K562 (cell line): ENCODE data around the gene MAP4K4. TPM values are rescaled to one million over a fixed set of nuclear protein-coding genes. Genes with fewer than 3 reads are reported as not detected.

Source experiments
- ATAC-seq: fragments of 200-7000 bp; cut with Tn5 transposase; 3 replicates; pipeline ENCODE4 v1.9.1; 2020; ENCODE audit warnings: moderate library complexity
- BruUV-seq: library from RNA; stranded (reverse); fragments of 400-500 nt; replicated peaks from 2 replicates; lab custom pipeline; 2021; lab: Mats Ljungman, UMichigan
- CTCF ChIA-PET: fragments of 300-600 bp; formaldehyde crosslinking; extraction: SDS; loops from one replicate; lab custom pipeline; 2021; ENCODE audit warnings: low intra/inter-chr PET ratio; lab: Yijun Ruan, JAX
- POLR2A ChIA-PET: fragments of 300-600, 350-650 bp; sonication (Branson Sonifier 250); formaldehyde crosslinking; extraction: SDS; loops from one replicate; lab custom pipeline; 2021; ENCODE audit warnings: antibody characterized with exemption, inconsistent platforms; lab: Yijun Ruan, JAX
- DNase-seq, 4 experiments: peaks; one replicate each; pipeline versions ENCODE4 v3.0.0 to v3.0.0-alpha.2; 2011 to 2018; ENCODE audit warnings: low spot score in 3 of 4, mixed read lengths in 3 of 4; ENCODE audit errors: extremely low read depth in 1 of 4
- FAIRE-seq: peaks from 2 replicates; lab custom pipeline; 2011; peaks lifted over from hg19 to GRCh38; lab: Jason Lieb, UNC
- H2AFZ ChIP-seq: 2 replicates; pipeline ENCODE4 v1.6.0; 2011; ENCODE audit warnings: low read depth, low read length, control low read depth, inconsistent platforms
- H3K27ac ChIP-seq: fragments of 200-600 bp; 3 replicates; pipeline ENCODE4 v1.8.0; 2011; ENCODE audit warnings: low read depth, mild to moderate bottlenecking, control low read depth, inconsistent platforms, low read length, moderate library complexity, mixed read lengths; ENCODE audit errors: extremely low read depth
- H3K27me3 ChIP-seq, 2 experiments: fragments of 300-600 bp in 1 of 2; 2 replicates in 1 of 2; 3 replicates in 1 of 2; pipeline versions ENCODE4 v1.6.0 to v1.8.0; 2011; ENCODE audit warnings: inconsistent platforms in 2 of 2, low read length in 2 of 2, mild to moderate bottlenecking in 1 of 2, mixed read lengths in 1 of 2, moderate library complexity in 1 of 2; ENCODE audit not compliant: control insufficient read depth in 2 of 2, insufficient read depth in 2 of 2
- H3K36me3 ChIP-seq: fragments of 300-600 bp; 3 replicates; pipeline ENCODE4 v1.8.0; 2011; ENCODE audit warnings: mild to moderate bottlenecking, low read length, inconsistent platforms; ENCODE audit not compliant: control insufficient read depth, insufficient read depth
- H3K4me1 ChIP-seq, 2 experiments: fragments of 200-600 bp in 1 of 2; replicated peaks in 1 of 2; 2 replicates in 1 of 2; 3 replicates in 1 of 2; pipeline versions ENCODE4 v1.5.1 to v1.8.0; 2011; ENCODE audit warnings: inconsistent platforms in 2 of 2, low read length in 2 of 2, mild to moderate bottlenecking in 1 of 2, mixed read lengths in 1 of 2, moderate library complexity in 1 of 2; ENCODE audit not compliant: control insufficient read depth in 2 of 2, insufficient read depth in 2 of 2
- H3K4me2 ChIP-seq: 2 replicates; pipeline ENCODE4 v1.6.1; 2011; ENCODE audit warnings: low read length, control low read depth, inconsistent platforms, mixed read lengths; ENCODE audit not compliant: insufficient read depth
- H3K4me3 ChIP-seq: fragments of 200-600 bp; sonication (generic), shearing (Covaris generic); 2 replicates; pipeline ENCODE4 v1.5.1; 2016; ENCODE audit warnings: control low read depth, inconsistent platforms
- H3K79me2 ChIP-seq: fragments of 200-600 bp; 3 replicates; pipeline ENCODE4 v1.8.0; 2011; ENCODE audit warnings: low read length, inconsistent platforms; ENCODE audit not compliant: control insufficient read depth, insufficient read depth
- H3K9ac ChIP-seq, 2 experiments: 2 replicates each; pipeline versions ENCODE4 v1.6.0 to v1.6.1; 2011; ENCODE audit warnings: low read depth in 2 of 2, low read length in 2 of 2, control low read depth in 1 of 2, inconsistent platforms in 1 of 2, mild to moderate bottlenecking in 1 of 2, mixed read lengths in 1 of 2; ENCODE audit not compliant: insufficient read depth in 1 of 2
- H3K9me1 ChIP-seq: one replicate; pipeline ENCODE4 v1.6.0; 2011; ENCODE audit warnings: inconsistent platforms, mild to moderate bottlenecking, low read length, moderate library complexity; ENCODE audit not compliant: control insufficient read depth, insufficient read depth
- H3K9me3 ChIP-seq: replicated peaks from 2 replicates; pipeline ENCODE4 v1.5.1; 2011; ENCODE audit warnings: low read depth, low read length, inconsistent platforms; ENCODE audit not compliant: control insufficient read depth, insufficient read depth
- H4K20me1 ChIP-seq: replicated peaks from 2 replicates; pipeline ENCODE4 v1.6.1; 2011; ENCODE audit warnings: low read length, inconsistent platforms, mixed read lengths; ENCODE audit not compliant: control insufficient read depth, insufficient read depth
- BRD4 ChIP-seq: fragments of 200-600 bp; sonication (generic); IDR thresholded peaks from 2 replicates; pipeline ENCODE4 v1.6.1; 2017; ENCODE audit warnings: inconsistent platforms
- ELF4 ChIP-seq: fragments of 450-650 bp; formaldehyde crosslinking; IDR thresholded peaks from 2 replicates; pipeline ENCODE4 v1.4.0; 2022; ENCODE audit warnings: missing genetic modification characterization
- NFATC3 ChIP-seq: fragments of 450-650 bp; IDR thresholded peaks from 2 replicates; pipeline ENCODE4 v1.6.1; 2017; ENCODE audit warnings: mild to moderate bottlenecking
- NFRKB ChIP-seq: fragments of 450-650 bp; IDR thresholded peaks from 2 replicates; pipeline ENCODE4 v1.6.1; 2016; ENCODE audit warnings: low read depth
- NFXL1 ChIP-seq: fragments of 450-650 bp; formaldehyde crosslinking; IDR thresholded peaks from 2 replicates; pipeline ENCODE4 v1.4.0; 2021; ENCODE audit warnings: mild to moderate bottlenecking
- ZNF77 ChIP-seq: fragments of 250-450 bp; sonication (Bioruptor Pico); IDR thresholded peaks from 2 replicates; pipeline ENCODE4 v1.5.0; 2020
- ZSCAN29 ChIP-seq: fragments of 450-650 bp; IDR thresholded peaks from 2 replicates; pipeline ENCODE4 v1.6.1; 2017
- WGBS: fragments of 100-300 bp; shearing (Covaris generic); methylation state at CpG from one replicate; pipeline ENCODE4 v1.1.6; 2016; ENCODE audit warnings: low coverage, mixed read lengths; ENCODE audit not compliant: insufficient coverage; ENCODE audit errors: missing lambda C conversion rate; 5-methylcytosine and 5-hydroxymethylcytosine counted together
- in situ Hi-C: fragments of 300-500 bp; cut with MboI; formaldehyde crosslinking; loops from 4 replicates; pipeline ENCODE4 v1.15.0; 2018; ENCODE audit warnings: inconsistent platforms, mixed read lengths
- intact Hi-C: fragments of 100-400 bp; cut with micrococcal nuclease; formaldehyde crosslinking; loops from 2 replicates; pipeline ENCODE4 v1.14.2; 2022
- polyA plus RNA-seq, 8 experiments: library from polyadenylated mRNA; depleted of rRNA in 4 of 8; stranded (reverse) in 5 of 8; unstranded in 3 of 8; fragments of >200 nt; fragmentation: Nextera tagmentation in 2 of 8; fragmentation: Illumina TruSeq in 1 of 8; extraction: Ambion mirVana in 2 of 8; extraction: Trizol in 1 of 8; gene quantifications; 2 replicates each; pipeline versions ENCODE4 v1.2.1 to v1.2.3, GENCODE V29; 2011 to 2014; ENCODE audit warnings: inconsistent platforms in 1 of 8, missing spikeins in 1 of 8
- total RNA-seq, 7 experiments: library from RNA; depleted of rRNA in 6 of 7; stranded (reverse); fragments of >200 nt in 6 of 7; fragmentation: Illumina TruSeq in 2 of 7; extraction: Trizol in 2 of 7; gene quantifications; 2 replicates each; pipeline versions ENCODE4 v1.2.1 to v1.2.3, GENCODE V29; 2011 to 2021; ENCODE audit warnings: low replicate concordance in 1 of 7
- TF ChIP-seq, protein P1 (sequence below): fragments of 450-650 bp; formaldehyde crosslinking; IDR thresholded peaks from 2 replicates; pipeline ENCODE4 v1.4.0; 2020; ENCODE audit warnings: mild to moderate bottlenecking, moderate library complexity
- TF ChIP-seq, protein P2 (sequence below), 2 experiments: fragments of 150-350 bp in 1 of 2; IDR thresholded peaks; 2 replicates each; pipeline ENCODE4 v1.6.1; 2012 to 2016; ENCODE audit warnings: low read depth in 2 of 2, low read length in 2 of 2, mild to moderate bottlenecking in 1 of 2, moderate library complexity in 1 of 2
- TF ChIP-seq, protein P3 (sequence below): fragments of 450-650 bp; formaldehyde crosslinking; IDR thresholded peaks from 2 replicates; pipeline ENCODE4 v1.4.0; 2022; ENCODE audit warnings: missing genetic modification characterization

Gene MAP4K4
- total and polyA plus RNA-seq, 9 of the 15 experiments (the other 6 are each of a cell fraction or from before 2014, with no cell fraction given), result 7.6 to 76.4 (median 50.6) TPM

DNA sequence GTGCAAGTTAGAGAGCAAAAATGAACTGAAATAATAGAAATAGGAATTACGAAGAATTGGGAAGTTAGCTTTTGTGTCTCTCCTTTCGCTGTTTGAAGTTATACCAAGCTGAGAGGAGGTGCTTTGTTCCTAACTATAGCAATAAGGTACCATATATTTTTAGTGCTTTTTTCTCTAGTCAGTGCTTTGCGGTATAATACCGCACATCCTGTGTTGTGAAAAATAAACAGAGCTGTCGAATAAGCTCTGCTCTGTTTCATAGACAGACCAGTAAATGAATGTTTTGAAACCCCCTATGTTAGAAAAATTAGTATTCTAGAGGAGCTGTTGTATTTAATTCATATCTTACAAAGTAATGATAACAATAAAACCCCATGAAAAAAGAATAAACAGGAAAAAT lies 130.8 kb downstream of the MAP4K4 start:
- no peak overlapping the region for H3K27ac ChIP-seq

More for the DNA sequence above, 130.8 kb downstream of the MAP4K4 start:
- Histone ChIP-seq H3K9me1 (no peaks in the 10 kb centered on the region), H3K4me1 (peaks cover 0 to 34% of the 10 kb centered on the region in 2 experiments; a peak in 3 of 5 replicates), H3K4me2 (no peak overlapping the region), H3K36me3 (peaks cover 67% of the 10 kb centered on the region), H4K20me1 (0 out of 2 replicates have a peak, but pooled peaks cover 8% of the 10 kb centered on the region), H3K27me3 (no peaks in the 10 kb centered on the region), H2AFZ (no peak overlapping the region), H3K9ac (no peak overlapping the region), H3K79me2 (peaks cover 6% of the 10 kb centered on the region; the same call in 1 of the 3 replicates), H3K9me3 (no peaks in the 10 kb centered on the region; the same call in 1 of the 2 replicates), H3K4me3 (no peak overlapping the region)
- WGBS, result 77% methylated on average over 5 of the region's 5 CpGs
- intact Hi-C loops, result no loop called here
- TF ChIP-seq, protein P1, sequence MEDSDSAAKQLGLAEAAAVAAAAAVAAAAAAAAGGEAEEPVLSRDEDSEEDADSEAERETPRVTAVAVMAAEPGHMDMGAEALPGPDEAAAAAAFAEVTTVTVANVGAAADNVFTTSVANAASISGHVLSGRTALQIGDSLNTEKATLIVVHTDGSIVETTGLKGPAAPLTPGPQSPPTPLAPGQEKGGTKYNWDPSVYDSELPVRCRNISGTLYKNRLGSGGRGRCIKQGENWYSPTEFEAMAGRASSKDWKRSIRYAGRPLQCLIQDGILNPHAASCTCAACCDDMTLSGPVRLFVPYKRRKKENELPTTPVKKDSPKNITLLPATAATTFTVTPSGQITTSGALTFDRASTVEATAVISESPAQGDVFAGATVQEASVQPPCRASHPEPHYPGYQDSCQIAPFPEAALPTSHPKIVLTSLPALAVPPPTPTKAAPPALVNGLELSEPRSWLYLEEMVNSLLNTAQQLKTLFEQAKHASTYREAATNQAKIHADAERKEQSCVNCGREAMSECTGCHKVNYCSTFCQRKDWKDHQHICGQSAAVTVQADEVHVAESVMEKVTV (CRISPR knock-in tag), result no peak
- TF ChIP-seq BRD4, result no peak
- no peak for TF ChIP-seq NFATC3
- no peak for TF ChIP-seq ELF4 (CRISPR knock-in tag)
- TF ChIP-seq NFXL1 (CRISPR knock-in tag), result no peak
- TF ChIP-seq ZSCAN29, result no peak
- no peak for TF ChIP-seq ZNF77 (CRISPR knock-in tag)
- TF ChIP-seq, protein P2, sequence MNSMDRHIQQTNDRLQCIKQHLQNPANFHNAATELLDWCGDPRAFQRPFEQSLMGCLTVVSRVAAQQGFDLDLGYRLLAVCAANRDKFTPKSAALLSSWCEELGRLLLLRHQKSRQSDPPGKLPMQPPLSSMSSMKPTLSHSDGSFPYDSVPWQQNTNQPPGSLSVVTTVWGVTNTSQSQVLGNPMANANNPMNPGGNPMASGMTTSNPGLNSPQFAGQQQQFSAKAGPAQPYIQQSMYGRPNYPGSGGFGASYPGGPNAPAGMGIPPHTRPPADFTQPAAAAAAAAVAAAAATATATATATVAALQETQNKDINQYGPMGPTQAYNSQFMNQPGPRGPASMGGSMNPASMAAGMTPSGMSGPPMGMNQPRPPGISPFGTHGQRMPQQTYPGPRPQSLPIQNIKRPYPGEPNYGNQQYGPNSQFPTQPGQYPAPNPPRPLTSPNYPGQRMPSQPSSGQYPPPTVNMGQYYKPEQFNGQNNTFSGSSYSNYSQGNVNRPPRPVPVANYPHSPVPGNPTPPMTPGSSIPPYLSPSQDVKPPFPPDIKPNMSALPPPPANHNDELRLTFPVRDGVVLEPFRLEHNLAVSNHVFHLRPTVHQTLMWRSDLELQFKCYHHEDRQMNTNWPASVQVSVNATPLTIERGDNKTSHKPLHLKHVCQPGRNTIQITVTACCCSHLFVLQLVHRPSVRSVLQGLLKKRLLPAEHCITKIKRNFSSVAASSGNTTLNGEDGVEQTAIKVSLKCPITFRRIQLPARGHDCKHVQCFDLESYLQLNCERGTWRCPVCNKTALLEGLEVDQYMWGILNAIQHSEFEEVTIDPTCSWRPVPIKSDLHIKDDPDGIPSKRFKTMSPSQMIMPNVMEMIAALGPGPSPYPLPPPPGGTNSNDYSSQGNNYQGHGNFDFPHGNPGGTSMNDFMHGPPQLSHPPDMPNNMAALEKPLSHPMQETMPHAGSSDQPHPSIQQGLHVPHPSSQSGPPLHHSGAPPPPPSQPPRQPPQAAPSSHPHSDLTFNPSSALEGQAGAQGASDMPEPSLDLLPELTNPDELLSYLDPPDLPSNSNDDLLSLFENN (IDR thresholded peaks at IDR 0.05; ENCODE audit: low read depth in 2 of 2, low read length in 2 of 2), result no peak
- TF ChIP-seq, protein P3, sequence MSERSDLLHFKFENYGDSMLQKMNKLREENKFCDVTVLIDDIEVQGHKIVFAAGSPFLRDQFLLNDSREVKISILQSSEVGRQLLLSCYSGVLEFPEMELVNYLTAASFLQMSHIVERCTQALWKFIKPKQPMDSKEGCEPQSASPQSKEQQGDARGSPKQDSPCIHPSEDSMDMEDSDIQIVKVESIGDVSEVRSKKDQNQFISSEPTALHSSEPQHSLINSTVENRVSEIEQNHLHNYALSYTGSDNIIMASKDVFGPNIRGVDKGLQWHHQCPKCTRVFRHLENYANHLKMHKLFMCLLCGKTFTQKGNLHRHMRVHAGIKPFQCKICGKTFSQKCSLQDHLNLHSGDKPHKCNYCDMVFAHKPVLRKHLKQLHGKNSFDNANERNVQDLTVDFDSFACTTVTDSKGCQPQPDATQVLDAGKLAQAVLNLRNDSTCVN, result no peak
- TF ChIP-seq NFRKB, result no peak
- no peak for ATAC-seq
- in situ Hi-C loops, result loop anchor here (10.0 kb wide), 1 partner anchor 413 kb away; no protein-coding TSS in a partner anchor
- no TSS peak for BruUV-seq
- POLR2A ChIA-PET, result interaction anchor here (0.7 kb wide), 1 partner anchor 542 kb away, joined by 3 read pairs; no protein-coding TSS in a partner anchor
- FAIRE-seq, result no peak
- CTCF ChIA-PET, result no interaction called here
- DNase-seq, result no peak
